AG08395 (cell line): ENCODE measurements around the gene SLC9A9.

Experiments used
- DNase-seq: peaks from one replicate; pipeline ENCODE4 v3.0.0; 2012; ENCODE audit warnings: mixed read lengths, low spot score

The SLC9A9 gene

DNA sequence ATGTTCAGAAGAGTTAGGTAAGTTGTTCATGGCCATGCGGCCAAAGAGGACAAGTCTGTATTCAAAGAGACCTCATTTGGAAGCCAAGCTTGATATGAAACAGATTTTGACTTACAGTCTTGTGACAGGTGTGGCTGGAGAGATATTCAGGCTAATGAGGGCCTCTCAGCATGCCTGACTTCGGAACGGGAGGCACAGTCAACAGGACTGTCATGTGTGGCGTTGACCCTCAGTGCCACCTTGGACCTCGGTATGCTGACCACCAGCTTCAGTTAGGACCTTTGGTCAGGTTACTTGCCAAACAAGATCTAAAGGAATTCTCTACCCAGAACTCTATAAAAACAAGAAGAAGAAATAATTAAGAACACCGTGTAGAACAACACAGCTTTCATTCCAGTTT is 604.6 kb downstream of the SLC9A9 start:
- no peak for DNase-seq

DNA sequence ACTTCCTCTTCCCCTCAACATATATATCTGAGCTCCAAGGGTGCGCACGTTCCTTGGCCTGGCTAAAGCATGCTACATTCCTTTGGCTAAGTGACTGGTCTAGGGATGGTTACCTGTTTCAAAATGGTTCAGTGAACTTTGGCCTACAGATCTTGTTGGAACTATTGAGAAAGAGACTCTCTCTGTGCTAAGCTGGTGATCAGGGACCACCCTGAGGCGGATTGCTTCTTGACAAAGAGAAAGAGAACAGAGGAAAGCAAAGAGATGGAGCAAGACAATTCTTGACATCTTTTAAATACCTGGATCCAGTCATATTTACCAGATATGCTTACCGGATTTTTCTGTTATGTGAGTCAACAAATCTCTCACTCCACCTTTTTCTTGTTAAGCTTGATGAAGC is 605.6 kb downstream of the SLC9A9 start:
- no peak for DNase-seq

DNA sequence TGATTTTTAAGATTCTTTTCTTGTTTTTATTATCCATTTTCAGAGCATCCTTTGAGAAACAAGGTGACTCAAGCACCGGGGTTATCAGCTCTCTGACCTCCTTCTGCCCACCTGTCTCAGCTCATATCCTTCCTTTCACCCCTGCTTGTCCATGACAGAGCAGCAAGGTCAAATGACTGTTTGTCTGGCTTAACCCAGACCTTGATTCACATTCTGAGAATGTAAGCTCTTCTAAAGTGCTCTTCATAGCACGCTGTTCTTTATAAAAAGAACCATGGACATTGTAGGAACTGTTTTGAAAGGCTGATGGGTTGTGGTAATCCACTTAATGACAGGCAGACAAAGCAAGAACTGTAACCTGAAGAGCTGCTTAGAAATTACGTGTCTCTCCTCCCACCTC is 606.2 kb downstream of the SLC9A9 start:
- DNase-seq, result no peak

DNA sequence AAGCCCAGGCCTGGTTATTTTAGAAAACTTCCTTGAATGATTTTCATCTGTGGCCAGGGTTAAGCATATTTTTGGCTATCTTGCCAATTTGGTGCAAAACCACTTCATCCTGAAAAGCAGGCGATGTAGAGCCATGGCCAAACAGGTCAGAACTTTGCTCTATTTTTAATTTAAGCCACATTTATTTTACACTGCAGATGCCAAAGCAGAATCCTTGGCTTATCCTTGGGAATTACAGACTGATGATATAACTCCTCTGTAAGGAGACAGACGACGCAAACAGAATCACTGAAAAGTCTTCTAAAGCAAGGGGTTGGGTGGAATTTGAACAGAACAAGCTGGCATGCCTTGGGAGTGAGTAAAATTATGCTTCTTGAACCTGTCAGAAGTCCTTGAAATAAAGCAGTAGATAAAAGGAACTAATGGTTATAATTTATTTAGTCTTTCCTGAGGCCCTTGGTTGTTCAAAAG is 606.8 kb downstream of the SLC9A9 start:
- DNase-seq, result peak; percentile 59

DNA sequence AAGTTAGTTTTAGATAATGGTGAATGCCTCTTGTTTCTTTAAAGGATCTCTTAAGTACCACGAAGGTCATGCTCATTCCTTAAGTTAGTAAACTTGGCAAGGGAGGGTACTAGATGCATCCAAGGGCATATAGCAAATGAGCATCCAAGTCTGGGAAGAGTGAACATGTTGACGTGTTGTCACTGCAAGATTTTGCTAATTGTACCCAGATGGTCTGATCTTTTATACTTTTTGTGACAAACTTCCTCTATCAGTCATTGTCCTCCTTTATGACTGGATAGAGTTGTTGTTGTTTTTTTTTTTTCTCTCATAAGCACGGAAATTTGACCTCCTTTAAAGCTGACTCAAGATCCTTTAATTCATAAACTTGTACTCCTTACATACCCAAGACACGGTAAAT is 607.4 kb downstream of the SLC9A9 start:
- DNase-seq, result peak; percentile 19

DNA sequence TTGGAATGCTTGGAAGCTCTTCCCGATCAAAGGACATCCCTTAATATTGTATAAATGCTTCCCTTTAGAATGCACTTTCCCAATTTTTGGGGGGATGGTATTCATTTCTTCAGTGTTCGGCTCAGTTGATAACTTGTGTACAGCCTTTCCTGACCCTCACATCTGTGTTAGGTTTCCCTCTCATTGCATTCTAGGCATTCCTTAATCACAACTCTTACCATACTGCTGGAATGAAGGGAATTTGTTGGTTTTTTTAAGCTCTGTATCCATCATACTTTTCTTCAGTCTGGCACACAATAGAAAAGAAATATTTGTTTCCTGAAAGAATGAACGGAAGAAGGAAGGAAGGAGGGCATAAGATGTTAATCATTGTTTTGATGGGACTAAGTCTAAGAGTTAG is 609.2 kb downstream of the SLC9A9 start:
- DNase-seq, result peak; percentile 38

DNA sequence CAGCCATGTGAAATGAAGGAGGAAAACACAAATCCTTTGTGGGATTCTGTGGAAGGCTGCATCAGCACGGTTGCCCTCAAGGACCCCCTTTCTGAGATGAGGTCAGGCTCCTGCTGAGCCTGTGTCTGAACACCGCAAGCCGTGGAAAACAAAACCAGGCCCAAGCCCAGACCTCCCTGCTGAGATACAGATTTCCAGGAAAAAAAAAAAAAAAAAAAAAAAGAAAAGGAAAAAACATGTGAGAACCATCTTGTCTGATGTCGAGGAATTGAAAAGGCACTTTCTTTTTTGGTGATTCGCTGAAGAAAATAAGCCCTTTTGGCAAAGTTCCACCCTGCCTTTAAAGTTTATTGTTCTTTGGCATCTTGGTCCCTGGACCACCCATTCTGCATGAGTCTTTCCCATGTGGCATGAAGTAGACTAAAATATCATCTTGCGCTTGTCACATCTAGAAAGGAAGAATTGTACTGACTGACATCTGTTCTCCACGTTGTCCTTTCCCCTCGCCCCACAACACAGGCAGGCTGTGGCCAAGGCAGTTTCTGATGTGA is 611.1 kb downstream of the SLC9A9 start:
- DNase-seq, result no peak

DNA sequence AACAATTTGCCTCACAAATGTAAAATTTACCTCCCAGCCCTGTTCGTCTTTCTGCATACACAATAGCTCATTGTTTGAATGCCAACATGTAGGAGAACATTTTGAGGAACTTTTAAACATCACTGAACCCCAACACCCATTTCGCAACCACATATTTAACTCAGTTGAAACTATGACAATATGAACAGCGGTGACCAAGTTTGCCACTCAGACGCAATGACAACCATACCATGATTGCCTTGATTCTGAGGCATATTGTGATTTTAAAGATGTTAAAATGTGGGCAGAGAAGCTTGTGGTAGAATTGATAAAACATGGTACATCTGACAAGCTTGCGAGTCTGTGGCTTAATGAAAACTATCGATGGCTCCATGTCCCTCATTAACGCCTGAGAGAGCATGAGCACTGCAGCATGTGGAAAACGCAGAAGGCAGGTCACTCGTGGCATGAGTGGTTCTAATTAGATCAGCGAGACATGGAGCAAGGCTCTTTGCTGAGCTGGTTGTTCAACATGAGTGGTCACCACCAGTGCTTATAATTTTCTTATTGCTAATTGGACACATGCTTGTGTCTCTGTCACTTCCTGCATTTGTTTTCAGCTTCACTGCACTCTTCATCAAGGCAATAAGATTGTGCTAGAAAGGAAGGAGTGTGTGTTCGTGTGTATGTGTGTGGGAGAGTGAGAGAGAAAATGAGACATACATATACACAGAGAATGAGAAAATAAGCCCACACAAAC is 611.9 kb downstream of the SLC9A9 start:
- DNase-seq, result no peak

DNA sequence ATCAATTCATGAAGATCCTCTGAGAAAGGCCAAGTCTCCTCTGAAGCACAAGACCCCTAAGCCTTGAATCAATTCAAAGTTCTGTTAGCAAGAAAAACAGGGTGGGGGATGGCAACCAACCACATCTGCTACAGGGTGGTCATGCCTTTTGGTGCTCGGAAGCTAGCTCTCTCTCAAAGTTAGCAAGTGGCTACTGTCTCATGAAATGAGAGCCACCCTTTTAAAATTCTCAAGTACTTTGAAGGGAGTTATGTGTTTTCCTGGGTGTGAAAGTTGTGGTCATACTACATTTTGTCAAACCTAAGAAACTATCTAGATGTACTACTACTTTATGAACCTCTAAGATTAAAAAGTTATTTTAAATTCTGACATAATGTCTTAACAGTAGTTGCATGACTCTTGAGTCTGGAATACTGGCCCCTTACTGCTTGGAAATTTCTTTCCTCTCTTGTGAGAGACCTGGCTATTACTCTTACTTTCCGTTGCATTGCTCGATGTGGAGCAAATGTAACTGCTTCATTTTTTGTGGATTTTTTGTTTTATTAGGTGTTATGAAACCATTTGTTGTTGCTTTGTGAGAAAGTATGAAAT is 612.6 kb downstream of the SLC9A9 start:
- no peak for DNase-seq

DNA sequence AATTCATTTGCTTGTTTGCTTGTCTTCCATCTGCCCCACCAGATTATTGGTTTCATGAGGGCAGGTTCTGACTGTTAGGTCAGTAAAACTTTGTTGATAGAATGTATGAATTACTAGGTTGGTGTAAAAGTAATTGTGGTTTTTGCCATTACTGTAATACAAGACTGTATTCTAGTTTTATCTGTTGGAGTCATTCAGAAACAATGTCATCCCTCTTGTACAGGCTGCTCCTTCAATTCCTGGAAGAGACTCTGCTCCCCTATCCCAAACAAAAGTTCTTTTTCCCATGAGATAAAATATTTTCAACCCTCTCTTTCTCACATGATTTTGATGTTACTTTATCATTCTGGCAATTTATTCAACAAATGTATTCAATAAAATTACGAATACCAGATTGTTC is 613.7 kb downstream of the SLC9A9 start:
- DNase-seq, result peak; percentile 16

DNA sequence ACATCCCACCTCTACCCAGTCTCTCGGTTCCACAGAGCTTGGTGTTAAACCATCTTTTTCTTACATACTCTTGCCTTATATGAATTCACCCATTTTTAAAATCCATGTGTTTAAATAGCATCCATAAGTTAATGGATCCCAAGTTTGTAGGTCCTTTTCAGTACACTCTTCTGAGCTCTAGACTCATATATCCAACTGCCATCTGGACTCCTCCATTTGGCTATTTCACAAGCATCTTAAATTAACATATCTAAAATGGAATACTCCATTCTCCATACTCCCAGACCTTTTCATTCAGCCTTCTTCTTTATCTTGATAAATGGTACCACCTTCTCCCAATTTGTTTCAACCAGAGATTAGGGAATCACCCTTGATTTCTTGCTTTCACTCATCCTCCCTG is 615.3 kb downstream of the SLC9A9 start:
- DNase-seq, result no peak

DNA sequence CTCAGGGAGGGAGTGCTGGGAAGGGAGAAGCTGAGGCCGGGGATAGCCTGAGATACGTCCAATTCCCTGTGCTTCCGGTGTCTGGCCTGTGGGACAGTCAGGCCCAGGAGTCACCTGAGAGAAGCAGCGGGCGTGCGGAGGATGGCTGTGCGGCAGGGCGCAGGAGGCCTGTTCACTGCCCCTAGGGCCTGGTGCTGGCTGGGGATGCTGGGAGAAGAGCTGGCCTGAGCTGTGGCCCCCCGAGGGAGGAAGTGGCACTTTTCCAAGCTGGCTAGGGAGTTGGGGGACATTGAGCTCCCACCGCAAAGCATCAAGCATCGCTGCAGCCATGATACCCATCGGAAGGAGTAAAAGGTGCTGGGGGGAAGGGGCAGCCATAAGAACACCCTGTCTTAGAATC is 619.9 kb downstream of the SLC9A9 start:
- DNase-seq, result no peak

DNA sequence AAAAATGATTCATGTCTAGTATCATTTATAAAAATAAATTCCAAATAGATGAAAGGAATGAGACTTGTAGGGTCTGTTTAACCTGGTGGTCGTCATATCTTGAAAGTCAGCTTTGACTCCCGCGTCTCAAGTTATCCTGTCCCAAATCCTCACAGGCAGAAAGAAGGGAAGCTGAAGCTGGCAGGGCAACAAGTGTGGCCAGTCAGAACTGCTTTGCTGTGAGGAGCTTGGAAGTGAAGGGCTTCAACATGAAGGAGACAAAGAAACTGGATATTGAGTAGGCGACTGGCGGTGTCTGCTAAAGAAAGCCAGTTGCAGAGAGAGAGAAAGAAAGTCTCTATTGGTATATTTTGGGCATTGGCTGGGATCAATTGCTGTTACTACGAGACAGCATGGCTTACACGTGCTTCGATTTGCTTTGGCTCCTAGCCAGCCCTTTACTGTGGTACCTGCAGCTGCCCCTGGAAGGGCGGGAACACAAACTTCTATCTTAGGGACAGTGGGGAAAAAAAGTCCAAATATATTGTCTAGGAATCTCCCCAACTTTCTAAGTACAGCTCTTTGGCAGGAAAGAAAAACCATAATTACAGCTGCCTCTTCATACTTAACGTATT is 621.5 kb downstream of the SLC9A9 start:
- DNase-seq, result no peak

DNA sequence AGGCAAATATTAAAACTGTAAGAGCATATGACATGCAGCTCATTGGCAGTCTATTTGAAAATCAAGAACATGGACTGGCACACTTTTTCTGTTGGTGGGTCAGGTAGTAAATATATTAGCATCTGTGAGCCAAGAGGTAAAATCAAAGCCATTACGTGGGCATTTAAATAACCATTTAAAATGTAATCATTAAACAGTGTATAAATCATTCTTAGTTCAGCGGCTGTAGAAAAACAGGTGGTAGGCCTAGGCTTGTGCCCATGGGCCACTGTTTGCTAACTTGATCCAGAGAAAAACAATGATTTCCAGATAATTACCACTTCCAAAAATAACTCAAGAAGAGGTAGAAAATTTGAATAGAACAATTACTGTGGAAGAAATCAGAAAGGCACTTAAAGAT is 623.6 kb downstream of the SLC9A9 start:
- DNase-seq, result no peak

DNA sequence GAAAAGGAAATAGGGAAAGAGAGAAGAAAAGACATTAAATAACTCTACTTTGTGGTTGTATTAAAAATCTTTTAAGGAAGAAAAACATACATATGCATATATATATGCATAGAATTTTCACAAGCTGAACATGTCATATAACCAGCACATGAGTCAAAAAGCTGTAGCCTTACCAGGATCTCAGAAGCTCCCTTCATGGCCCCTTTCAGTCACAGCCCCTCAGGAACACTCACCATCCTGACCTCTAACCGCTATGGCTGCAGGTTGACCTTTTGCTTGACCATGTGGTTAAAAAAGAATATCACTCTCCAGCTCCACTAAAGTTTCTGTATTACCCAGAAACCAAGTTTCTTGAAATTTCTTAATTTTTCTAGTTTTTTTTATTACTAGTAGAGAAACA is 625.3 kb downstream of the SLC9A9 start:
- DNase-seq, result no peak

DNA sequence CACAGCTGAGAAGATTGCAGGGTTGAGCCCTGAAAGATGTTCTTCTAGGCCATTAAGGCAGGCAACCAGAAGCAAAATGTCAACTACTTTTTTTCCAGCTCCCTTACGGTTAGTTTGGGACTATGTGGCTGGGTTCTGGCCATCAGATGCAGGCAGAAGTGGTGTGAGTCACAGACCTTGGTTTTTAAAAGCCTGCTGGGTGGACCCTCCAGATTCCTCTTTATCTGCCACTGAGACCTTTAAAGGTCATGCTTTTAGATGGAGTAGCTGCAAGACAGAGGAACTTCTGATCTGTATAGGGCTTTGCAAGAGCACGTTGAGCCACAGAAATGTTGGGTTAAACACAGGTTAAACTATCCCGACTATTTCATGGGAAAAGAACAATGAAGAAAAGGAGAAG is 625.8 kb downstream of the SLC9A9 start:
- no peak for DNase-seq

DNA sequence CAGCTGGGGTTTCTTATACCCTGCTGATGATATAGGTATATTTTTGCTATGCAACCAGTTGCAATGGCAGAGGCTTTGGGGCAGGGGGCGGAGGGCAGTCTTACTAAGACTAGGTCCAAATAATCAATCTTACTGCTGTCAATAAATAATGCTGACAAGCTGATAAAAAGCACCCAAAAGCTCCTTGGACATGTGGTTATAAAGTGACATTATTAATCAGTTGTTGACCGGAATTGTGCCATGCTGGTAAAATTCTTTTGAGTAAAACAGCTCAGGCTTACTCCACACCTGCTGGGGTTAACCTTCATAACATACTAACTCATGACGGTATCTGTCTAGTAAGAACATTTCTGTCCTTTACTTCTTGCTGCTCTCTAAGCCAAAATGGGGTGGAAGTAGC is 626.8 kb downstream of the SLC9A9 start:
- DNase-seq, result no peak

DNA sequence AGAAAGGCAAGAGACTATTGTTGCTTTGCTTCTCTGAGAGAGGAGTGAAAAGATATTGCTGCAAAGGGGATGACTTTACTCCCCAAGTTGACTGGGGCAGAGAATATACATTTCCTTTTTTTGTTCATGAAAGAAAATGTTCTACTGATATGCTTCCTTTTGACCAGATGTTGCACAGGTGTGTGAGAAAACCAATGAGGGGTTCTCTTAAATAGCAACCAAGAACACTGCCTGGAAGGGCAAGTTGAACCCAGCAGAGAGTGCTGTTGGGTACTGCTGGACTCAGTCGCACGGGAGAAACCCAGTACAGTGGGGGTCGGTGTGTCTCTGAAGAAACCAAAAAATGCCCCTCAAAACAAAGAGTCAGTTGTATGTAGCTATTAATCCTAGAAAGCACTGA is 627.5 kb downstream of the SLC9A9 start:
- DNase-seq, result no peak

DNA sequence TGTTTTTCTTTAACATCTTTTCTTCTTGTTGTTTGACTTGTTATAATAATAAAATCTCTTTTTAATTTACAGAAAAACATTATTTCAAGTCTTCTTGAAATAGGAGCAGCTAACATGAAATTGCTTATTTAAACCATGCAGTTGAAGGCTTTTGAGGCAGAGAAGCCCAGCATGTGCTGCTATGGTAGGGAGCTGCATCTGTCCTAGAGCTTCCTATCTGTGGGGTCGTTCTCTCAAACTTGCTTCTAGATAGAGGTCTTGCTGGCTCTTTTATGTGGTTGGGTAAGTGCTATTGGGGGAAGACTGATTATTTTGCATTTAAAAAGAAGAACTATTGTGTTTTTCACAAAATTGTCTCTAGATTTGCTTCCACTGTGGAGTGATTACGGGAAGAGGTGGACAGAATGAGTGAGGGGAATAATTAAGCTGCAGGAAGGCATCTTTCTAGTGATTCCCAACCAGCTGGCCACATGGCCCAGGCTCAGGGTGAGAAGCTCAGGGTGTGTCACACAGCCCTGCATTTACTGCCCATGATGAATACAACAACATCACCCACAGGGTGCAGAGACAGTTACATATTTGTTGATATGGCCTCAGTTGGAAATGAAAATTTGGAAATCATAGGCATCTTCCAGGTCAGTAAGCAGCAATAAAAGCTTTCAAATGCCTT is 630.0 kb downstream of the SLC9A9 start:
- no peak for DNase-seq

DNA sequence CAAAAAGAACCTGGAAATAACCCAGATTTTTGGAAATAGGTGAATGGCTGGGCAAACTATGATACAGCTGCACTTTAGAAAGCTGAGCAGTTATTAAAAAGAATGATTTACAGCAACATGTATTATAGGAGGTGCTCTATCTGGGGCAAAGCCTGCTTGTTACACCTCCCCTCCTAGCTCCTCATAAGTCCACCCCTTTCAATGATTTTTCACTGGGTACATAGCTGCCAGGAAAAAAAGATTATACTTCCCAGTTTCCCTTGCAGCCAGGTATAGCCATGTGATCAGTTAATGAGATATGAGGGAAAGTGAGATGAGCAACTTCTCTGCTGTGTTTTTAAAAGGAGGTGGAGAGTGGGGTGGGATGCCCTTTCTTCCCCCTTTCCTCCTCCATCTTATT is 631.0 kb downstream of the SLC9A9 start:
- no peak for DNase-seq

DNA sequence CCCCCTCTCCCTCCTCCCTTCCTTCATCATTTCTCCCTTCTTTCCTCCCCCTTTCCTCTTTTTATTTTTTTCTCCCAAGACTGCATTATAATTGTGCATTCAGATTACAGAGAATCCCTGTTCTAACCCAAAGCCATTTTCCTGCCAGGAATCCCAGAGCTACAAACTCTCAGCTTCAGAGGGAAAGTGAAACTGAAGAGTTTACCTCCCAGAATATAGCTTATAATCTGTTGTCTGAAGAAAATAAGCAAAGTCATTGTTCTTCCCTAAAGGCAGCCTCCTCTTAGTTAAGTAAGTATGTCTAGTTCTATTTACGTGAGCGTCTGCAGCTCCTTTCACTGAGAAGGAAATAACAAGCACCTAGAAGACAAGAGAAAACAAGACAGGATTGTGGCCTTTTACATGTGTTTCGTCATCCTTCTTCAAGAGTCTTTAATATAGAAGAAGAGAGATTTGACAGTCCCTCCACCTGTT is 631.5 kb downstream of the SLC9A9 start:
- DNase-seq, result no peak
